Measurements from ENCODE around the gene FGD3. TPM values are rescaled to one million over a fixed set of nuclear protein-coding genes. Genes with fewer than 3 reads are reported as not detected.

Gene FGD3
- total and polyA plus RNA-seq, 4 donors = 6.1 to 45.9 (median 17.6) TPM

- Histone ChIP-seq H3K4me1 (ENCODE audit: control insufficient read depth in 5 of 5, insufficient read depth in 5 of 5, low read length in 5 of 5) (peaks cover 0 to 8% (median 0%) of the 10 kb centered on the region in 5 donors), H3K36me3 (ENCODE audit: control insufficient read depth in 4 of 4, insufficient read depth in 4 of 4, low read length in 4 of 4) (no peaks in the 10 kb centered on the region), H3K4me3 (no peak overlapping the region), H3K9me3 (ENCODE audit: control insufficient read depth in 4 of 4, insufficient read depth in 3 of 4, low read length in 3 of 4) (peaks cover 0 to 6% (median 2%) of the 10 kb centered on the region in 4 donors), H3K27ac (ENCODE audit: low read depth in 1 of 2, low read length in 1 of 2) (no peak overlapping the region), H3K27me3 (ENCODE audit: control insufficient read depth in 3 of 3, insufficient read depth in 3 of 3, low read length in 2 of 3) (no peaks in the 10 kb centered on the region), H3K9ac (ENCODE audit: insufficient read depth in 1 of 2, low read length in 2 of 2) (no peak overlapping the region)
- ATAC-seq (ENCODE audit: insufficient read depth, low FRiP score) (no peak), DNase-seq (no peak)
- TF ChIP-seq CTCF (IDR thresholded peaks at IDR 0.05; ENCODE audit: control extremely low read depth, extremely low read depth) = no peak
- 71 to 77% methylated on average over 3 of the region's 3 CpGs for WGBS, 2 donors
These were observed 14.4 kb downstream of the FGD3 start for GRCh38 chr9:92961627-92962302.

GRCh38 chr9:92962303-92962649 lies 15.0 kb downstream of the FGD3 start:
- Histone ChIP-seq H3K9me3 (ENCODE audit: control insufficient read depth in 4 of 4, insufficient read depth in 3 of 4, low read length in 3 of 4) (peaks cover 0 to 6% (median 2%) of the 10 kb centered on the region in 4 donors), H3K36me3 (ENCODE audit: control insufficient read depth in 4 of 4, insufficient read depth in 4 of 4, low read length in 4 of 4) (no peaks in the 10 kb centered on the region), H3K27ac (ENCODE audit: low read depth in 1 of 2, low read length in 1 of 2) (peak overlapping the region in 1 of 2 donors; percentile 32), H3K4me1 (ENCODE audit: control insufficient read depth in 5 of 5, insufficient read depth in 5 of 5, low read length in 5 of 5) (peaks cover 0 to 8% (median 0%) of the 10 kb centered on the region in 5 donors), H3K9ac (ENCODE audit: insufficient read depth in 1 of 2, low read length in 2 of 2) (no peak overlapping the region), H3K27me3 (ENCODE audit: control insufficient read depth in 3 of 3, insufficient read depth in 3 of 3, low read length in 2 of 3) (no peaks in the 10 kb centered on the region), H3K4me3 (no peak overlapping the region)
- WGBS, 2 donors = 98 to 100% methylated on average over 2 of the region's 2 CpGs
- TF ChIP-seq CTCF (IDR thresholded peaks at IDR 0.05; ENCODE audit: control extremely low read depth, extremely low read depth) = no peak
- no peak for ATAC-seq (ENCODE audit: insufficient read depth, low FRiP score)
- DNase-seq = no peak

GRCh38 chr9:92962846-92963245 lies 15.5 kb downstream of the FGD3 start:
- Histone ChIP-seq H3K27ac (ENCODE audit: low read depth in 1 of 2, low read length in 1 of 2) (no peak overlapping the region), H3K36me3 (ENCODE audit: control insufficient read depth in 4 of 4, insufficient read depth in 4 of 4, low read length in 4 of 4) (no peaks in the 10 kb centered on the region), H3K4me3 (no peak overlapping the region), H3K9ac (ENCODE audit: insufficient read depth in 1 of 2, low read length in 2 of 2) (no peak overlapping the region), H3K4me1 (ENCODE audit: control insufficient read depth in 5 of 5, insufficient read depth in 5 of 5, low read length in 5 of 5) (peaks cover 0 to 8% (median 0%) of the 10 kb centered on the region in 5 donors), H3K27me3 (ENCODE audit: control insufficient read depth in 3 of 3, insufficient read depth in 3 of 3, low read length in 2 of 3) (no peaks in the 10 kb centered on the region), H3K9me3 (ENCODE audit: control insufficient read depth in 4 of 4, insufficient read depth in 3 of 4, low read length in 3 of 4) (peaks cover 0 to 6% (median 2%) of the 10 kb centered on the region in 4 donors)
- 97 to 98% methylated on average over 7 of the region's 7 CpGs for WGBS, 2 donors
- no peak for TF ChIP-seq CTCF (IDR thresholded peaks at IDR 0.05; ENCODE audit: control extremely low read depth, extremely low read depth)
- DNase-seq = no peak
- ATAC-seq (ENCODE audit: insufficient read depth, low FRiP score) = no peak

All from lung (tissue), 12 donors.